ENCODE data around the gene MYL2. TPM values are rescaled to one million over a fixed set of nuclear protein-coding genes. Genes with fewer than 3 reads are reported as not detected.

Gene MYL2
- total and polyA plus RNA-seq, 4 donors = 0.22 TPM; not detected in 3

- TF ChIP-seq JUND (IDR thresholded peaks at IDR 0.05) (no peak), SP1 (IDR thresholded peaks at IDR 0.05) (no peak), EGR1 (IDR thresholded peaks at IDR 0.05; ENCODE audit: low read depth in 2 of 2) (no peak), FOXA1 (IDR thresholded peaks at IDR 0.05) (no peak), FOXA2 (IDR thresholded peaks at IDR 0.05) (no peak), RAD21 (IDR thresholded peaks at IDR 0.05) (no peak), RXRA (IDR thresholded peaks at IDR 0.05) (no peak), MAX (IDR thresholded peaks at IDR 0.05) (no peak), TAF1 (conservative IDR thresholded peaks at IDR 0.05) (no peak), CTCF (IDR thresholded peaks at IDR 0.05; ENCODE audit: low read depth, low read length, missing input control) (no peak), ATF3 (IDR thresholded peaks at IDR 0.05) (no peak), YY1 (IDR thresholded peaks at IDR 0.05) (no peak), GABPA (IDR thresholded peaks at IDR 0.05 in 1 of 2, conservative IDR thresholded peaks at IDR 0.05 in 1 of 2) (no peak), NR2F2 (IDR thresholded peaks at IDR 0.05) (no peak)
- WGBS = 82% methylated on average over 5 of the region's 5 CpGs
- no peak overlapping the region for H3K4me3 ChIP-seq (ENCODE audit: low read depth in 1 of 3, low read length in 3 of 3)
- H3K36me3 ChIP-seq (ENCODE audit: control insufficient read depth in 4 of 4, insufficient read depth in 3 of 4, low read depth in 1 of 4, low read length in 3 of 4) = no peaks in the 10 kb centered on the region
- no peak for DNase-seq (ENCODE audit: low spot score)
- H3K27ac ChIP-seq (ENCODE audit: low read depth in 1 of 2, low read length in 2 of 2) = no peak overlapping the region
- peaks cover 0 to 3% (median 0%) of the 10 kb centered on the region in 4 donors for H3K9me3 ChIP-seq (ENCODE audit: control insufficient read depth in 4 of 4, low read length in 3 of 4)
- no peaks in the 10 kb centered on the region for H3K4me1 ChIP-seq (ENCODE audit: control insufficient read depth in 4 of 4, insufficient read depth in 4 of 4, low read length in 3 of 4)
- no peaks in the 10 kb centered on the region for H3K27me3 ChIP-seq (ENCODE audit: control insufficient read depth in 4 of 4, insufficient read depth in 4 of 4, low read length in 3 of 4)
- no peak overlapping the region for H3K9ac ChIP-seq (ENCODE audit: low read depth in 1 of 2, low read length in 2 of 2)
Measured at GRCh38 chr12:110906516-110906915, 13.9 kb downstream of the MYL2 start.

GRCh38 chr12:110906083-110906482 is 14.3 kb downstream of the MYL2 start:
- no peaks in the 10 kb centered on the region for H3K36me3 ChIP-seq (ENCODE audit: control insufficient read depth in 4 of 4, insufficient read depth in 3 of 4, low read depth in 1 of 4, low read length in 3 of 4)
- H3K9me3 ChIP-seq (ENCODE audit: control insufficient read depth in 4 of 4, low read length in 3 of 4) = peaks cover 0 to 3% (median 0%) of the 10 kb centered on the region in 4 donors
- 55% methylated on average over 3 of the region's 3 CpGs for WGBS
- no peak overlapping the region for H3K4me3 ChIP-seq (ENCODE audit: low read depth in 1 of 3, low read length in 3 of 3)
- no peak overlapping the region for H3K27ac ChIP-seq (ENCODE audit: low read depth in 1 of 2, low read length in 2 of 2)
- DNase-seq (ENCODE audit: low spot score) = no peak
- H3K4me1 ChIP-seq (ENCODE audit: control insufficient read depth in 4 of 4, insufficient read depth in 4 of 4, low read length in 3 of 4) = no peaks in the 10 kb centered on the region
- no peak overlapping the region for H3K9ac ChIP-seq (ENCODE audit: low read depth in 1 of 2, low read length in 2 of 2)
- H3K27me3 ChIP-seq (ENCODE audit: control insufficient read depth in 4 of 4, insufficient read depth in 4 of 4, low read length in 3 of 4) = no peaks in the 10 kb centered on the region
- no peak for TF ChIP-seq REST (IDR thresholded peaks at IDR 0.05)
- no peak for TF ChIP-seq MAX (IDR thresholded peaks at IDR 0.05)
- no peak for TF ChIP-seq NR2F2 (IDR thresholded peaks at IDR 0.05)
- TF ChIP-seq RXRA (IDR thresholded peaks at IDR 0.05) = no peak
- TF ChIP-seq TAF1 (conservative IDR thresholded peaks at IDR 0.05) = no peak
- no peak for TF ChIP-seq HNF4G (IDR thresholded peaks at IDR 0.05)
- TF ChIP-seq RAD21 (IDR thresholded peaks at IDR 0.05) = no peak
- TF ChIP-seq GABPA (IDR thresholded peaks at IDR 0.05 in 1 of 2, conservative IDR thresholded peaks at IDR 0.05 in 1 of 2) = no peak
